ENCODE measurements around the gene CXCL8. TPM values are rescaled to one million over a fixed set of nuclear protein-coding genes. Genes with fewer than 3 reads are reported as not detected.

The CXCL8 gene
- total RNA-seq, 4 donors from 2014 or later = 25.6 TPM; not detected in 3

- no peaks in the 10 kb centered on the region for H3K27me3 ChIP-seq
- peaks cover 0 to 4% (median 0%) of the 10 kb centered on the region in 4 donors for H3K4me1 ChIP-seq
- no peaks in the 10 kb centered on the region for H3K36me3 ChIP-seq
- no peak overlapping the region for H3K4me3 ChIP-seq
- H3K27ac ChIP-seq = no peak overlapping the region
- TF ChIP-seq CTCF (IDR thresholded peaks at IDR 0.05) (no peak), POLR2A (IDR thresholded peaks at IDR 0.05) (no peak)
- no peak for DNase-seq
- no peaks in the 10 kb centered on the region for H3K9me3 ChIP-seq
Measured at GRCh38 chr4:73777612-73778011, 37.2 kb downstream of the CXCL8 start.

- no peak for DNase-seq
- no peak overlapping the region for H3K27ac ChIP-seq
- TF ChIP-seq POLR2A (IDR thresholded peaks at IDR 0.05) = no peak
- TF ChIP-seq CTCF (IDR thresholded peaks at IDR 0.05) = no peak
- no peak overlapping the region for H3K4me3 ChIP-seq
- H3K4me1 ChIP-seq = peaks cover 0 to 4% (median 0%) of the 10 kb centered on the region in 4 donors
- no peaks in the 10 kb centered on the region for H3K27me3 ChIP-seq
- H3K36me3 ChIP-seq = no peaks in the 10 kb centered on the region
- no peaks in the 10 kb centered on the region for H3K9me3 ChIP-seq
Measured at GRCh38 chr4:73780243-73780642, 39.9 kb downstream of the CXCL8 start.

- Histone ChIP-seq H3K27ac (no peak overlapping the region), H3K4me3 (no peak overlapping the region), H3K9me3 (no peaks in the 10 kb centered on the region), H3K27me3 (no peaks in the 10 kb centered on the region), H3K36me3 (no peaks in the 10 kb centered on the region), H3K4me1 (peaks cover 0 to 4% (median 0%) of the 10 kb centered on the region in 4 donors)
- no peak for DNase-seq
- TF ChIP-seq CTCF (IDR thresholded peaks at IDR 0.05) = no peak
- no peak for TF ChIP-seq POLR2A (IDR thresholded peaks at IDR 0.05)
Measured at GRCh38 chr4:73780834-73781233, 40.5 kb downstream of the CXCL8 start.

GRCh38 chr4:73788411-73788810 is 48.0 kb downstream of the CXCL8 start:
- Histone ChIP-seq H3K4me1 (no peaks in the 10 kb centered on the region), H3K4me3 (no peak overlapping the region), H3K27ac (no peak overlapping the region), H3K27me3 (no peaks in the 10 kb centered on the region), H3K9me3 (no peaks in the 10 kb centered on the region), H3K36me3 (no peaks in the 10 kb centered on the region)
- TF ChIP-seq POLR2A (IDR thresholded peaks at IDR 0.05) (no peak), CTCF (IDR thresholded peaks at IDR 0.05) (no peak)
- no peak for DNase-seq

Other genes starting within 250 kb of the CXCL8 start
- gene RASSF6, start 120.1 kb upstream of the CXCL8 start, total RNA-seq = 10 to 100 TPM; 37.3 to 48.7 (median 41.6) TPM
- 1 to 10 TPM in 1 of 4 donors, not detected in 3; 1.6 TPM for gene CXCL6, start 96.1 kb downstream of the CXCL8 start, total RNA-seq
- not detected for gene PF4V1, start 112.7 kb downstream of the CXCL8 start, total RNA-seq
- 10 to 100 TPM in 1 of 4 donors, 1 to 10 TPM in 3; 4.1 to 69.3 (median 6.8) TPM for gene CXCL1, start 128.8 kb downstream of the CXCL8 start, total RNA-seq
- not detected for gene PF4, start 241.5 kb downstream of the CXCL8 start, total RNA-seq
- not detected for gene PPBP, start 247.6 kb downstream of the CXCL8 start, total RNA-seq